GM23338 (cell line): ENCODE measurements around the gene CNTNAP5.

Experiments used
- CTCF ChIP-seq, 2 experiments: fragments of 200-600 bp in 1 of 2; sonication (generic) in 1 of 2; conservative IDR thresholded peaks; 2 replicates each; pipeline versions ENCODE4 v1.5.1 to v1.6.1; 2016 to 2017; ENCODE audit warnings: antibody characterized with exemption in 2 of 2, low read depth in 2 of 2, mild to moderate bottlenecking in 2 of 2, moderate library complexity in 1 of 2
- POLR2AphosphoS5 ChIP-seq: IDR thresholded peaks from 2 replicates; pipeline ENCODE4 v1.6.1; 2016; ENCODE audit warnings: antibody characterized with exemption, low read depth
- ZNF114 ChIP-seq: fragments of 250-450 bp; sonication (Bioruptor Pico); IDR thresholded peaks from 2 replicates; pipeline ENCODE4 v1.5.0; 2020; ENCODE audit warnings: mild to moderate bottlenecking, moderate library complexity

GRCh38 chr2:124426625-124427024 is 401.5 kb downstream of the CNTNAP5 start:
- no peak for TF ChIP-seq CTCF (conservative IDR thresholded peaks at IDR 0.05; ENCODE audit: low read depth in 2 of 2)
- no peak for TF ChIP-seq POLR2AphosphoS5
- TF ChIP-seq ZNF114, result no peak
